ENCODE results near the gene SART3. TPM values are rescaled to one million over a fixed set of nuclear protein-coding genes. Genes with fewer than 3 reads are reported as not detected.

The SART3 gene
- 34.7 and 35.9 TPM in 2 replicates for total RNA-seq

GRCh38 chr12:108560752-108561719 is at the start of gene SART3:
TSS of gene SART3 (minus strand) at chr12:108561173. CDS start at chr12:108561154, 19 bp downstream.

GRCh38 chr12:108597559-108598471 is 36.8 kb upstream of the SART3 start, which contains the start of gene TMEM119:
TSS of gene TMEM119 (minus strand) at chr12:108598084. CDS start at chr12:108592383, 5,701 bp downstream.

GRCh38 chr12:108562348-108563135 is 1.6 kb upstream of the SART3 start, which contains the start of gene ISCU:
TSS of gene ISCU (plus strand) at chr12:108562596. CDS start at chr12:108562623, 27 bp downstream.

GRCh38 chr12:108514973-108515814 is 45.8 kb downstream of the SART3 start, which contains the start of gene FICD:
TSS of gene FICD (plus strand) at chr12:108515277. CDS start at chr12:108516973, 1,696 bp downstream.

Other genes with a start within 250 kb of the SART3 start
- not detected in 2 replicates for gene CMKLR1, start 221.9 kb downstream of the SART3 start, total RNA-seq
- 1.9 and 7.5 TPM in 2 replicates for gene FICD, start 45.9 kb downstream of the SART3 start, total RNA-seq
- 84.6 and 165 TPM in 2 replicates for gene ISCU, start 1.4 kb upstream of the SART3 start, total RNA-seq
- 0.96 TPM in 1 of 2 replicates, not detected in the other for gene TMEM119, start 36.9 kb upstream of the SART3 start, total RNA-seq
- gene SELPLG, start 72.7 kb upstream of the SART3 start, total RNA-seq: 0.24 TPM in 1 of 2 replicates, not detected in the other
- 119 and 168 TPM in 2 replicates for gene CORO1C, start 170.3 kb upstream of the SART3 start, total RNA-seq

All from tracheal epithelial cell (primary cell).